Measurements from ENCODE around the gene TTC24.
"Not testable (repeated sequence)": the region's sequence is repeated elsewhere in the genome, so short reads cannot be mapped to it uniquely, and the experiment has no call there.

Gene TTC24

GRCh38 chr1:156625436-156626078 lies 46.0 kb downstream of the TTC24 start:
- no peaks in the 10 kb centered on the region for H3K36me3 Mint-ChIP-seq (ENCODE audit: insufficient read depth)
- H3K27ac Mint-ChIP-seq (ENCODE audit: low read depth) = no peak overlapping the region
- no peaks in the 10 kb centered on the region for H3K9me3 Mint-ChIP-seq
- H3K4me1 Mint-ChIP-seq = peaks cover 7% of the 10 kb centered on the region
- ATAC-seq (replicated peaks; ENCODE audit: extremely low read depth, poor library complexity, severe bottlenecking) (peak; percentile 61), DNase-seq (ENCODE audit: low spot score in 2 of 2) (peak; percentile 38 to 56)
- peak overlapping the region; percentile 76 for H3K4me3 Mint-ChIP-seq
- peaks cover 88% of the 10 kb centered on the region for H3K27me3 Mint-ChIP-seq

GRCh38 chr1:156626079-156626438 lies 46.5 kb downstream of the TTC24 start:
- Mint-ChIP-seq H3K9me3 (no peaks in the 10 kb centered on the region), H3K4me1 (peaks cover 7% of the 10 kb centered on the region), H3K4me3 (peak overlapping the region; percentile 76), H3K27me3 (peaks cover 88% of the 10 kb centered on the region), H3K27ac (ENCODE audit: low read depth) (no peak overlapping the region), H3K36me3 (ENCODE audit: insufficient read depth) (no peaks in the 10 kb centered on the region)
- no peak for ATAC-seq (replicated peaks; ENCODE audit: extremely low read depth, poor library complexity, severe bottlenecking)
- DNase-seq (ENCODE audit: low spot score in 2 of 2) = no peak

DNA sequence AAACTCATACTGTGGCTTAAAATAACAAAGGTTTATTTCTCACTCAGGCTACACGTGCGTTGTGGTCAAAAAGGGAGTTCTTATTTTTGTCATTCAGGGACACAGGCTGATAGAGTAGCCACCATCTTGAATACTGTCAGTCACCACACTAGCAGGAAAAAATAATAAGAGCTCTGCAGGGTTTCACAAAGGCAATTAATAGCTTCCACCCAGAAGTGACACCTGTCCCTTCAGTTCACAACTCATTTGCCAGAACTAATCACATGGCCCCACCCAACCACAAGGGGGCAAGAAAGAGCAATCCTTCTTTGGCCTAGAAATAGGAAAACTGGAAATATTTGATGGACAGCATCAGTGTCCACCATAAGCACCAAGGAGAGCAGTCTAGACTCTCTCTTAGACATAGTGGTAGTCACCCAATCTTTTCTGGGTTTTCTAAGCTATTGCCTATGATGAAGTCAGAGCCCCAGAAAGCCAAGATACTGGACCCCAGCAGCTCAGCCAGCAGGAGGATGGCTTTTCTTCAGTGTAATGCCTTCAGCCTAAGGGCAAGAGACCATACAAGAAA lies 47.9 kb downstream of the TTC24 start:
- ATAC-seq (replicated peaks; ENCODE audit: extremely low read depth, poor library complexity, severe bottlenecking) (no peak), DNase-seq (ENCODE audit: low spot score in 2 of 2) (no peak)
- H3K4me1 Mint-ChIP-seq = peaks cover 7% of the 10 kb centered on the region
- peaks cover 88% of the 10 kb centered on the region for H3K27me3 Mint-ChIP-seq
- H3K27ac Mint-ChIP-seq (ENCODE audit: low read depth) = no peak overlapping the region
- no peaks in the 10 kb centered on the region for H3K9me3 Mint-ChIP-seq
- H3K4me3 Mint-ChIP-seq = no peak overlapping the region
- H3K36me3 Mint-ChIP-seq (ENCODE audit: insufficient read depth) = no peaks in the 10 kb centered on the region

DNA sequence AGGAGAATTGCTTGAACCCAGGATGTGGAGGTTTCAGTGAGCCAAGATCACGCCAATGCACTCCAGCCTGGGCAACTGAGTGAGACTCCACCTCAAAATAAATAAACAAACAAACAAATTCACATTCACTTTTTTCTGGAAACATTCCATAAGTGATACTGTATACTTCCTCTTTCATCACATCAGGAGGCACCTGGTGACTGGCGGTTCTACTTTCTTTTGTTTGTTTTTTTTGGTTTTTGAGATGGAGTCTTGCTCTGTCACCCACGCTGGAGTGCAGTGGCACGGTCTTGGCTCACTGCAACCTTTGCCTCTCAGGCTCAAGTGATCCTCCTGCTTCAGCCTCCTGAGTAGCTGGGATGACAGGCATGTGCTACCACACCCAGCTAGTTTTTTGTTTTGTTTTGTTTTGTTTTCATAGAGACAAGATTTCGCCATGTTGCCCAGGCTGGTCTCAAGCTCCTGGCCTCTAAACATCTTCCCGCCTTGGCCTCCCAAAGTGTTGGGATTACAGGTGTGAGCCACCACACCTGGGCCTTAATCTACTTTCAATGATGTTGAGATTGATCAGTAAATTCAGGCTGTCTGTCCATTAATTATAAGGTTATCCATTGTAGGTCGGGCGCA lies 50.4 kb downstream of the TTC24 start:
- H3K36me3 Mint-ChIP-seq (ENCODE audit: insufficient read depth) = no peaks in the 10 kb centered on the region
- H3K27ac Mint-ChIP-seq (ENCODE audit: low read depth) = no peak overlapping the region
- DNase-seq (ENCODE audit: low spot score in 2 of 2) (no peak), ATAC-seq (replicated peaks; ENCODE audit: extremely low read depth, poor library complexity, severe bottlenecking) (no peak)
- H3K27me3 Mint-ChIP-seq = peaks cover 91% of the 10 kb centered on the region
- no peaks in the 10 kb centered on the region for H3K9me3 Mint-ChIP-seq
- no peak overlapping the region for H3K4me3 Mint-ChIP-seq
- H3K4me1 Mint-ChIP-seq = peaks cover 7% of the 10 kb centered on the region

GRCh38 chr1:156631152-156631551 lies 51.6 kb downstream of the TTC24 start:
- H3K4me3 Mint-ChIP-seq = not testable (repeated sequence)
- peaks cover 92% of the 10 kb centered on the region for H3K27me3 Mint-ChIP-seq

DNA sequence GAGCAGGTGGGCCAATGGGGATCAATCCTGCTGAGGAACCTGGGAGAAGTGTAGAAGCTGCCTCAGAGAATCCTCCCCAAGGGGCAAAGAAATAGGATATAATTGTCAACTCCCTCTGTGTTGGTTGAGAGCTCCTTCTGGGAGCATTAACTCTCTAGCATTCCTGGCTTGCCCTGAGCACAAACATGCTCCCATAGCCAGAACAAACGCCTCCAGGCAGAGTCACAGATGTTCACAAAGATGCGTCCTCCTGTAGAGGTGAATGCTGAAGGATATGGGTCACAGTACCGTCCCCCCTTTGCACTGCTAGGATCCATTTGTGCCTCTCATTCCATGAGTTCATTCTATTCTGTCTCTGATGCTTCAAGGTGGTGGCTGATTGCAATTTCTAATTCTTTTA lies 52.8 kb downstream of the TTC24 start:
- Mint-ChIP-seq H3K4me1 (no peaks in the 10 kb centered on the region), H3K27ac (ENCODE audit: low read depth) (no peak overlapping the region), H3K36me3 (ENCODE audit: insufficient read depth) (no peaks in the 10 kb centered on the region), H3K9me3 (no peaks in the 10 kb centered on the region), H3K4me3 (no peak overlapping the region), H3K27me3 (peaks cover 89% of the 10 kb centered on the region)
- ATAC-seq (replicated peaks; ENCODE audit: extremely low read depth, poor library complexity, severe bottlenecking) (no peak), DNase-seq (ENCODE audit: low spot score in 2 of 2) (no peak)

More at GRCh38 chr1:156631152-156631551, 51.6 kb downstream of the TTC24 start:
- H3K36me3 Mint-ChIP-seq (ENCODE audit: insufficient read depth); H3K4me1 Mint-ChIP-seq; H3K9me3 Mint-ChIP-seq; ATAC-seq (replicated peaks; ENCODE audit: extremely low read depth, poor library complexity, severe bottlenecking); DNase-seq (ENCODE audit: low spot score in 2 of 2): not testable (repeated sequence)
- peak overlapping the region; percentile 38 for H3K27ac Mint-ChIP-seq (ENCODE audit: low read depth)
